ENCODE measurements around the gene DNMT3A.

DNA sequence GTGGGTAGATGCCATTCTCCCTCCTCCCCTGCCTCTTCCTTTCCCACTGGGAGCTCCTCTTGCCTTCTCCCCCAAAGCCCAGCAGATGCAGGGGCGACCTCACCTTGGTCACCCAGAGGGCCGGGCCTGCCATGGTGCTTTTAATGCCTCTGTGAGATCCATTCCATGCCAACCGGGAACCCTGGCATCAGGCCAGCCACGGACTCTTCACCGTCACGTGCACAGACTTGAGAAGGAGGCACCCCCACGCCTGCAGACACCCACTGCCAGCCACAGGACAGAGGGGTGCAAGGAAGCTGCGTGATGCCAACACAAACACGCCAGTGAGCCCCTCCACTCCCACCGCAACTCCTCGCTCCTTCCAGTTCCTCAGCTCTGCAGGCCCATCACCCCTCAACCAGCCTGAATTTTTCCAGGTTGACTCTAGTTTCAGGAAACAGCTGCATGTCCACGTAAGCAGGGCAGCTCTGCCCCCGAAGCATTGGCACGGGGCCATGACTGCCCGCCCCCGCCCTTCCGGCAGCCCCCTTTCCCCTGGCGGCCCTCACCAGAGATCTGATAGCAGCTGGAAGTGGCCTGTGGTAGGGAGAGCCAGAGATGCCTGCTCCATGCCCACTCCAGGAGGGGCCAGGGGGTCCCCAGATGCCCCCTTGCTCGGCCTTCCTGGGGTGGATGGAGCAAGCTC is 50.8 kb downstream of the DNMT3A start:
- no peak for TF ChIP-seq EZH2 (IDR thresholded peaks at IDR 0.05; ENCODE audit: borderline replicate concordance, low read depth, low read length, severe bottlenecking)
- TF ChIP-seq, protein P1, sequence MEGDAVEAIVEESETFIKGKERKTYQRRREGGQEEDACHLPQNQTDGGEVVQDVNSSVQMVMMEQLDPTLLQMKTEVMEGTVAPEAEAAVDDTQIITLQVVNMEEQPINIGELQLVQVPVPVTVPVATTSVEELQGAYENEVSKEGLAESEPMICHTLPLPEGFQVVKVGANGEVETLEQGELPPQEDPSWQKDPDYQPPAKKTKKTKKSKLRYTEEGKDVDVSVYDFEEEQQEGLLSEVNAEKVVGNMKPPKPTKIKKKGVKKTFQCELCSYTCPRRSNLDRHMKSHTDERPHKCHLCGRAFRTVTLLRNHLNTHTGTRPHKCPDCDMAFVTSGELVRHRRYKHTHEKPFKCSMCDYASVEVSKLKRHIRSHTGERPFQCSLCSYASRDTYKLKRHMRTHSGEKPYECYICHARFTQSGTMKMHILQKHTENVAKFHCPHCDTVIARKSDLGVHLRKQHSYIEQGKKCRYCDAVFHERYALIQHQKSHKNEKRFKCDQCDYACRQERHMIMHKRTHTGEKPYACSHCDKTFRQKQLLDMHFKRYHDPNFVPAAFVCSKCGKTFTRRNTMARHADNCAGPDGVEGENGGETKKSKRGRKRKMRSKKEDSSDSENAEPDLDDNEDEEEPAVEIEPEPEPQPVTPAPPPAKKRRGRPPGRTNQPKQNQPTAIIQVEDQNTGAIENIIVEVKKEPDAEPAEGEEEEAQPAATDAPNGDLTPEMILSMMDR (IDR thresholded peaks at IDR 0.05; ENCODE audit: extremely low read depth in 1 of 2, insufficient read depth in 1 of 2, low read depth in 1 of 2, low read length in 2 of 2) = no peak
- TF ChIP-seq MYC (IDR thresholded peaks at IDR 0.05; ENCODE audit: low read depth, low read length) = no peak
- no peak for TF ChIP-seq POLR2A (IDR thresholded peaks at IDR 0.05; ENCODE audit: low read depth, low read length)
- no peak for TF ChIP-seq MAX (IDR thresholded peaks at IDR 0.05; ENCODE audit: insufficient read depth, insufficient read length)
- TF ChIP-seq POLR2AphosphoS5 (IDR thresholded peaks at IDR 0.05; ENCODE audit: insufficient read depth, low read depth, low read length) = peak; percentile 61
- TF ChIP-seq FOS (IDR thresholded peaks at IDR 0.05; ENCODE audit: borderline replicate concordance, insufficient read depth, low read length) = no peak
- no peak for TF ChIP-seq JUN (IDR thresholded peaks at IDR 0.05; ENCODE audit: borderline replicate concordance, insufficient read depth, insufficient read length, low read depth)
- peak; percentile 68 for TF ChIP-seq GATA2 (IDR thresholded peaks at IDR 0.05; ENCODE audit: insufficient read depth, insufficient read length, low read depth, low read length)
